ENCODE results near the gene PKLR.

The PKLR gene

GRCh38 chr1:155284476-155284875 is 16.8 kb downstream of the PKLR start:
- DNase-seq (ENCODE audit: low read depth): no peak

- DNase-seq (ENCODE audit: low read depth): no peak
These were observed 18.6 kb downstream of the PKLR start for GRCh38 chr1:155282488-155283091.

GRCh38 chr1:155279268-155279667 is 22.0 kb downstream of the PKLR start:
- DNase-seq (ENCODE audit: low read depth): no peak

- DNase-seq (ENCODE audit: low read depth): no peak
These were observed 22.5 kb downstream of the PKLR start for GRCh38 chr1:155278689-155279160.

- DNase-seq (ENCODE audit: low read depth): no peak
These were observed 23.1 kb downstream of the PKLR start for GRCh38 chr1:155277902-155278688.

- peak; percentile 87 for DNase-seq (ENCODE audit: low read depth)
These were observed 24.0 kb downstream of the PKLR start, which contains the start of gene HCN3 for GRCh38 chr1:155277070-155277901. Gene HCN3 (plus strand): TSS chr1:155277463. CDS start chr1:155277591, 128 bp downstream.

GRCh38 chr1:155273343-155274245 is 27.6 kb downstream of the PKLR start, which contains the start of gene CLK2:
Gene CLK2 (minus strand): TSS chr1:155273504. CDS start chr1:155270977, 2,527 bp downstream.
- peak; percentile 50 for DNase-seq (ENCODE audit: low read depth)

- no peak for DNase-seq (ENCODE audit: low read depth)
These were observed 28.5 kb downstream of the PKLR start for GRCh38 chr1:155272466-155273342.

- no peak for DNase-seq (ENCODE audit: low read depth)
These were observed 31.9 kb downstream of the PKLR start for GRCh38 chr1:155269381-155269780.

GRCh38 chr1:155268630-155269029 is 32.6 kb downstream of the PKLR start:
- no peak for DNase-seq (ENCODE audit: low read depth)

- DNase-seq (ENCODE audit: low read depth): no peak
These were observed 33.9 kb downstream of the PKLR start for GRCh38 chr1:155267373-155267772.

- no peak for DNase-seq (ENCODE audit: low read depth)
These were observed 34.7 kb downstream of the PKLR start for GRCh38 chr1:155266553-155266952.

- no peak for DNase-seq (ENCODE audit: low read depth)
These were observed 38.2 kb downstream of the PKLR start for GRCh38 chr1:155263067-155263466.

- peak; percentile 95 for DNase-seq (ENCODE audit: low read depth)
These were observed 39.2 kb downstream of the PKLR start, which contains the start of gene SCAMP3 for GRCh38 chr1:155261852-155262673. Gene SCAMP3 (minus strand): TSS chr1:155262360. CDS start chr1:155262151, 209 bp downstream.

GRCh38 chr1:155261493-155261851 is 39.8 kb downstream of the PKLR start:
- no peak for DNase-seq (ENCODE audit: low read depth)

- no peak for DNase-seq (ENCODE audit: low read depth)
These were observed 41.0 kb downstream of the PKLR start for GRCh38 chr1:155260276-155260675.

GRCh38 chr1:155256058-155256852 is 45.0 kb downstream of the PKLR start:
- no peak for DNase-seq (ENCODE audit: low read depth)

- no peak for DNase-seq (ENCODE audit: low read depth)
These were observed 45.8 kb downstream of the PKLR start, which contains the start of gene ENTREP3 for GRCh38 chr1:155255243-155256007. Gene ENTREP3 (minus strand): TSS chr1:155255483. CDS start chr1:155254877, 606 bp downstream.

Data from HS-5 (cell line).